NCI-H446 (cell line): Measurements from ENCODE around the gene CDH23.
"Not testable (repeated sequence)": the region's sequence is repeated elsewhere in the genome, so short reads cannot be mapped to it uniquely, and the experiment has no call there.

Experiments
- DNase-seq, 2 experiments: peaks; one replicate each; lab custom pipeline; 2025; lab: John Stamatoyannopoulos, UW

The CDH23 gene

DNA sequence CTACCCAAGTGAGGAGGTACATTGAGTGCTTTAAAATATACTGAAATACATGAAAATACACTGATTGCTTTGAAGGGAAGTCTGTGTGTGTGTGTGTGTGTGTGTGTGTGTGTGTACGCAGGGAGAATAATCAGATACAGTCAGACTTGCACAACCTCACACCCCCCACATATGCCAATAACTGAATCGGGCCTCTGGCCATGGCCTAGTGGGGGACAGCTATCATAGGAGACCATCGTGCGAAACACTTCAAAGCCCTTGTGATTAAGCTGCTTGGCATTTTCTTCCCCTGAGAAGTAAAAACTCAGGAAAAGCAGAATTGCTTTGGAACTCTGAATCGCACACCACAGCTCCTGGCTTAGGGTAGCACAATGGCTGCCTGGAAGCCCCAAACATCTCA is 187.7 kb downstream of the CDH23 start:
- no peak for DNase-seq

DNA sequence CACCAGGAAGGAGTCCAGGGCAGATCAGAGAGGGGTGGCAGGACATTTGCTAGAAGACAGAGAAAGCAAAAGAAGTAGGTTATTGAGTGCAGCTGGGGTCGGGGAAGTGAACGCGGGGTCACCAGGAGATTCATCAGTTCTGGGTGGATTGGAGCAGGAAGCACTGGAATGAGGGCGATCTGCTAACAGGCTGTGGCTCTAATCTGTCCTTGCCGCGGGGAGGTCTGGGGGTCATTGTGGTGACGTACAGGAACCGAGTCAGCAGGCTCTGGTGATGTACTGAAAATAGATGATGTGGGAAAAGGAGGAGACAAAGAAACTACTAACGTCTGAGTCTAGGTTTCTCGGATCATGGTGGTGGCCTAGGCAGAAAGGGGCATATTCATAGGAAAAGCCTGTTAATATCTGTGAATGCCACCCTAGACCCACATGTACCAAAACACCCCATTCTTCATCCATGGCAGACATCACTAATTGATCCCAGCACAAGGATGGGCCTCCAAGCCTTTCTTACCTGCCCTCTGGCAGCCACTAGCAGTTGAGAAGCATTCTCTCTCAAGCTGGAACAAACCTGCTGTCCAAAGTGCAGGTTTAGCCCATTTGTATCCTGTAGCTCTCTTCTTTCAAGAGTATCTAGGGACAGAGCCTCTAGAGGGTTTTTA is 188.3 kb downstream of the CDH23 start:
- no peak for DNase-seq

DNA sequence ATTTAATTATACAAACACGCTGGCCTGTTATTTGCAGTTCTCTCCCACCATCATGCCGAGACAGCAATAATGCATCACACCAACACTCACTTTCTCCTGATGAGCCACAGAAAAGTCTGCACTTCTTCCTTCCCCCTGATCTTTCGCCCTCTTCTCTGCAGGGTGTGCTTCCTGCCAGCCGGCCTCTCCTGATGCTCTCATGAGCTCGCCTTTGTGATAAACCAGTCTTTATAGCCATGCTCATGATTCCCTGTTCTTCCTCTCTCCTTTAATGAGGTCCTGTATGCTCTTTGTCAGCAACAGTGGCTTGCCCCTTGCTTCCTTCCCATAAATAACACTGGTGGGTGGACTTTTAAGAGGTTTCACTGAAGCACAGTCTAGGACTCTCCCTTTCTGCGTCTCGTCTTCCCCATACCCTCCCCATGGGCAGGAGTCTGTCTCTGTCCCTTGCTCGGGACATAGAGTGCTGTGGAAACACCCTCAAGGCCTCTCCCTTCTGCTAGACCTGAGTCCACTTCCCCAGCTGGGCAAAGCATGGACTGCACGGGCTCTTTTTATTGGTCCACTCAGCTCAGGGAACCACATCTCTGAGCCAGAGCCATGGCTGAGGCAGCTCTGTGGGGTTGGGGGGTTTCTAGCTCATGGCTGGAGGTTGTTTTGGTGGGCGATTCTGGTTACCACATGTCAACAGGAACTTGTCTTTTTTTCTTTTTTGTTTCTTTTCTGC is 189.0 kb downstream of the CDH23 start:
- DNase-seq, result no peak

DNA sequence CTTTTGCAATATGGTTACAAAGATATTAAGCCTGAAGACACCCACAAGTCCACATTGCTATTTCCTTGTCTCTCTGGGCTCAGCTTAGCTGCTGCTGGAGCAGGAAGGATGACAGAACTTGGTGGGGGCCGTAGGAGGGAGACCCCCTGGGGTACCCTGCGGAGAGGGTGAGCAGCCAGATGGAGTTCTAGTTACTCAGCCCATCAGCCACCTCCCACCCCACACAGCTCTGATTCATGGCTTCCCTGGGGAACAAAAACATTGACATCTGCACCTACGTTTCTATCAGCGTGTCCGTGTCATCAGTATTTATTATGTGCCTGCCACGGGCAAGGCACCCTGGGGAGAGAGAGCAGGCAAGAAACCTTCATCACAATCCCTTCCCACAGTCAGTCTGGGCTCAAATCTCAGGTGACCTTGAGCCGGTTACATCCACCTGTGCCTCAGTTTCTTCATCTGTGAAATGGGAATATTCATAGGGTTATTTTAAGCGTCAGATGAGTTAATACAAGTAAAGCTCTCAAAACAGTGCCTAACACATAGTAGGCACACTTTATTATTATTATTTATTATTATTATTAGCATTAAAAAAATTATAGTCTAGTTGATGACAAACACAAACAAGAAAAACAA is 191.3 kb downstream of the CDH23 start:
- peak in 1 of 2 experiments; percentile 26 for DNase-seq

- DNase-seq, result no peak
Observed at GRCh38 chr10:71588685-71589084, 192.0 kb downstream of the CDH23 start.

DNA sequence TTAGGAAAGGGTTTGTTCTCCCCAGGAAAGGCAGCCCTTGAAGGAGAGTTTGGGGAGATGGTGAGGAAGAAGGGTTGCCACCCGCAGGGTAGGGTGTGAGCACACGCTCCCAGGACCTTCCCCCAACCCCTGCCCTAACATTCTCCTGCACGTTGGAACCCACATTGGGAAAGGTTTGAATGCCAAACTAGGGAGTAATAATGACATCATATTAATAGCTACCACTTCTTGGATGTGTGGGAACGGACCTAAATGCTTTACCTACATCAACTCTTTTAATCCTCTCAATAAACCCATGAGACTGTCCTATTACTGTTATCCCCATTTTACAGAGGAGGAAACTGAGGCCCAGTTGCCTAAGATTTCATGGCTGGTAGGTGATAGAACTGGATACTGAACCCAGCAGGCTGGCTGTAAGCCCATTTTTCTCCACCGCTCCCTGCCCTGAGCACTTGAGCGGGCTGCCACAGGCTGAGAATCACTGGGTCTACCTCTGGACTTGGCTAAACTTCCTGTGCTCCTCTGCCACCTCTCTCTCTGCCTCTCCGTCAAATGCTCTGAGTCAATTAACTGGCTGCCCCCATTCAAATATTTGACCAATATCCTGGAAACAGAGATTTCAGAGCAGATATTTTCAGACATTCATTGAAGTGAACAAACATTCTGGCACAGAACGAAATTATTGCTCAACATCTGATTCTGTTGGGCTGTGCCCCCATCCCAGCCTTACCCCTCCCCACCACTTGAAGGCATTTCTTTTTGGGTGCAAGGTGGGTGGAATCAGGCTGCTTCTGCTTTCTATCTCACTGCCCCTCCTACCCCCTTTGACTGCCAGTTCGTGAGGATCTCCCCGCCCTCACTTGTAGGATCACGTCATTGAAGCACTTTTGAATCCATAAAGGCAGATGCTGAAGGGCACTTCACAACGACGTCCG is 193.2 kb downstream of the CDH23 start:
- DNase-seq, result no peak

DNA sequence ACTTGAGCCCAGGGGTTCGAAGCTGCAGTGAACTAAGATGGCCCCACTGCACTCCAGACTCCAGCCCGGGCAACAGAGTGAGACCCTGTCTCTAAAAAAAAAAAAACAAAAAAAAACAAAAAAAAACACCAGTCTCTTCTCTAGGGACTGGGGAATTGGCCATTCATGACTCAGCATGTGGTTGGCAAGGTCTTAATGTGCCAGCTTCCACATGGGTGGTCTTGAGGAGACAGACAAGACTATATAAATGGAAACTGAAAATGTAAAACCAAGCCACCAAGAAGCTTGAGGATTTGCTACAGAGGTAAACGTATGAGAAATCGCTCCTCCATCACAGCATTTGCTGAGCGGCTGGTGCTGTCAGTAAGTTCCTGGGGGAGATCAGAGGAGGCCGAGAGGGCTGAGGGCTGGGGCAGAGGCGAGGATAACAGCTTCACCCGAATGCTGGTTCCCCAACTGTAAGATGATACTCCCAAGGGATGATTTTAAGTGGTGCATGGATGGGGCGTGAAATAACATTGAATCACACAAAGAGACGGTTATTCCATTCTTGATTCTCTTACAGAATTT is 194.1 kb downstream of the CDH23 start:
- DNase-seq, result no peak

DNA sequence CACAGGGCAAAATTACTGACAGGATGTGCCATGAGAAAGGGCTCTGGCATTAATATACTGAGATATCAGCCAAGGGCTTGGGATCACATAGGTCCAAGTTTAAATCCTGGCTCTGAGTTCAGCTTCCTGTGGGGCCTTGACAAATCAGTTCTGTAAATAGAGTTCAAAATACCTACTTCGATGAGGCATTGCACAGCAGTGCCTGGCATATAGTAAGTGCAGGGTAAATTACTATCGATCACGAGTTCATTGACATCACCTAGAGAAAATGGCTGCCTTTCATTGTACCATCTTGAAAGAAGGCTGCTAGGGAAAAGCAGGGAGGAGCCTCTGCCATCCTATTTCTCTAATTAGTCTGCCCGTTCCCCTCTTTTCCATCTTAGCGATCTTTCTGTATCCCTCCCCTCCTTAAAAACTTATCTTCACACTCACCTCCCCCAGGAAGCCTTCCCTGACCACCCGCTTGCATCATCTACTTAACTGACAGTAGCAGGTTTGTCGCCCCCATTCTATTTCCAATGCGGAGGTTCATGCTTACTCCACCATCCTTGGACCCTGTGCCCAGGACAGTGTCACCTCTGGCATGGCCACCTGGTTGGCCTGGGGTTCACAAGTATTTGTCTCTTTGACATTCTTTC is 198.3 kb downstream of the CDH23 start:
- DNase-seq, result no peak

DNA sequence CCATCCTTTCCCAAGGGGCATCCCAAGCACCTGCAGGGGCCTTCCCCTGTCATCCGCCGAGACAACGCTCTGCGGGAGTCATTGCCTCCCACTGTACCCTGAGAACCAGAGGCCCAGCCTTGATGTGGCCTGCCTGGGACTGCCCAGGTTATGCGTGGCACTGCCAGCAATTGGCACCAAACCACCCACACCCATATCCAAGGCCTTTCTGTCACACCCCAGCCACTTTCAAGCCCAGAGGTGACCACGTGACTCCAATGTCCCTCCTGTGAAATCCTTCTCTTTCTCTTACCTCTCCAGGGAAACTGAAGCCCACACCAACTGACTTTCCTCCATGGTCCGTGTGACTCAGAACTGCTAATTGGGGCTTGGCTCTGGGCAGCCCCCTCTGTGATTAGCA is 198.9 kb downstream of the CDH23 start:
- no peak for DNase-seq

GRCh38 chr10:71596127-71596526 is 199.4 kb downstream of the CDH23 start:
- DNase-seq, result no peak

- no peak for DNase-seq
Observed at GRCh38 chr10:71596759-71597158, 200.0 kb downstream of the CDH23 start.

GRCh38 chr10:71597821-71598498 is 201.2 kb downstream of the CDH23 start:
- DNase-seq, result peak in 1 of 2 experiments; percentile 22

DNA sequence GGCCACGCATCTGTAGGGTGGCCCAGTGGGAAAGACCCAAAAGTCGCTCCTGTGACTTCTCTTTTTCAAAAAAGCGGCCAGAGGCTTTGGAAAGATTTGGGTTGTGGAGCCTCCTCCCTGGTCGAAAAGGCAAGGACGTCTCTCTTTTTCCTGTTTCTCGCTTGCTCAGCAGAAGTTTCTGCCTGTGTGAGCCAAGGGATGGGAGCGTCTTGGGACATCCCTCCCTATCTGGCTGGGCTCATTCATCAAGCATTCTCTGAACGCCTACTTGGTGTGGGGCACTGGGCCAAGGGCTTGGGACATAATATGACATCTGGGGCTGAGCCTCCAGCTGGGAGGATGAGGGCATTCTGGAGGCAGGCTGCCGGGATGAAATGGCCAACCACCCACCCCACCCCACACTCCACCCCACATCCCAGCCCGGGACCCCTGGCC is 201.9 kb downstream of the CDH23 start:
- peak; percentile 15 to 74 for DNase-seq

GRCh38 chr10:71599518-71599917 is 202.8 kb downstream of the CDH23 start:
- no peak for DNase-seq

DNA sequence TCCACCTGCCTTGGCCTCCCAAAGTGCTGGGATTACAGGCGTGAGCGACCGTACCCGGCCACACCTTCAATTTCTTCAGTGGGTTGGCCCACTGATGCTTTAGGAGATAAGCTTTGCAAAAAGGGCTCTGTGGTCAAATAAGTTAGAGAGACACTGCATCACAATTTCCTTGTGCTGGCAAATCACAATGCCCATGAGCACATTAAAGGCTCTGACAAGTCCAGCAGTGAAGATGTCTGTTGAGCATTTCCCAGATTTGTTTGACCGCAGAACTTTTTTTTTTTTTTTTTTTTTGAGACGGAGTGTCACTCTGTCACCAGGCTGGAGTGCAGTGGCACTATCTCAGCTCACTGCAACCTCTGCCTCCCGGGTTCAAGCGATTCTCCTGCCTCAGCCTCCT is 203.5 kb downstream of the CDH23 start:
- DNase-seq, result not testable (repeated sequence)

DNA sequence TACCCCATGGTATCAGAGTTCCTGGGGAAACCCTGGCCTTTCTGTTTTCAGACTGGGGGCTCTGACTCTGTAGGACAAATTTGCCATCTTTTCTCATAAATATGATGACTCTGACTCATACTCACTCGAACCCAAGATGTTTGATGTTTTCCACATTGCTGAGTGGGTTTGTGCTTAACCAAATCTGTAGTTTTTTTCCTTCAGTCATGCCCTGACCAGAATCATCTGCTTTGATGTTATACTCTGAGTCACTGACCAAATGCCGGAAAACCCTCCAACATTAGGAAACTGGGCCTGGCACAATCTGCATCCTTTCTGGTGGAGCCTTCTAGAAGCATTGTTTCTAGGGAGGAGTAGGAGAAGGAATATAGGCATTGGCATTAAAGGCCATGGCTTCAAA is 204.1 kb downstream of the CDH23 start:
- DNase-seq, result no peak

DNA sequence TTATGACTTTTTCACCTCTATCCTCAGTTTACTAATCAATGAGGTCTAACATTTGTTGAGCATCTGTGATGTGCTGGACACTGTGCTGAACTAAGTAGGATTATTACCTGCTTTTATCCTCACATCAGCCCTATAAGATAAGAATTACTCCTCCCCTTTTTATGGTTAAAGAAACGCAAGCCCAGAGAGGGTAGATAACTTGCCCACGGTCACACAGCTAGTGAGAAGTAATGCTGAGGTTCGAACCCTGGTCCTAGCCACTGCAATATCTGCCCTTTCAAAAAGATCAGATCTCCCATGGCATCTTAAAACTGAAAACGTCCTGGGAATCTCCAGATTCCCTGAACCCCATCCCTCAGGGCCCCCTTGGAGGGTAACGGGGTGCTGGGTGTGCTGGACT is 204.6 kb downstream of the CDH23 start:
- no peak for DNase-seq

GRCh38 chr10:71603150-71603549 is 206.4 kb downstream of the CDH23 start:
- no peak for DNase-seq

DNA sequence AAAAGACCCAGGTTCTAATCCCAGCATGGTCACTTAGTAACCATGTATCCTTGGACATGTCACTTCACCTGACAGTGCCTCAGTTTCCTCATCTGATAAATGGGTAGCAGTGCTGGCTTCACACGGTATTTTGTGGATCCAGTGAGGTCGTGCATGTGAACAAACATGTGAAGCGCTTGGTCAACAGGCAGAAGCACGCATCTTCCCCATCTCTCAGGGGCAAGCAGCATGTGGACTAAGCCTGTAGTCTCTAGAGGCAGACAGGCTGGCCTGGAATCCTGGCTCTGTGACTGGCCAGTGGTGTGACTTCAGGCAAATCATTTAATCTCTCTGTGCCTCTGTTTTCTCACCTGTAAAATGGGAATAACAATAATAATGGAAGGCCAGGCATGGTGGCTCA is 207.0 kb downstream of the CDH23 start:
- DNase-seq, result no peak

GRCh38 chr10:71604324-71605018 is 207.8 kb downstream of the CDH23 start:
- no peak for DNase-seq
